Skeletal muscle tissue (tissue), 4 donors: ENCODE data around the gene ORM2. TPM values are rescaled to one million over a fixed set of nuclear protein-coding genes. Genes with fewer than 3 reads are reported as not detected.
"Not testable (repeated sequence)": the region's sequence is repeated elsewhere in the genome, so short reads cannot be mapped to it uniquely, and the experiment has no call there.

Experiments used
- H3K27ac ChIP-seq: one replicate; pipeline ENCODE4 v1.7.0; 2013; ENCODE audit warnings: mild to moderate bottlenecking, low read depth, low read length, inconsistent platforms
- H3K27me3 ChIP-seq, 3 donors: one replicate each; pipeline ENCODE4 v1.7.0; 2013; ENCODE audit warnings: low read length in 3 of 3; ENCODE audit not compliant: control insufficient read depth in 3 of 3, insufficient read depth in 3 of 3
- H3K36me3 ChIP-seq, 3 donors: one replicate each; pipeline ENCODE4 v1.7.0; 2013; ENCODE audit warnings: low read length in 3 of 3; ENCODE audit not compliant: control insufficient read depth in 3 of 3, insufficient read depth in 3 of 3
- H3K4me1 ChIP-seq, 3 donors: one replicate each; pipeline ENCODE4 v1.7.0; 2013; ENCODE audit warnings: low read length in 3 of 3, mild to moderate bottlenecking in 3 of 3; ENCODE audit not compliant: control insufficient read depth in 3 of 3, insufficient read depth in 3 of 3
- H3K4me3 ChIP-seq, 3 donors: one replicate each; pipeline ENCODE4 v1.7.0; 2013; ENCODE audit warnings: low read length in 3 of 3
- H3K9ac ChIP-seq, 3 donors: one replicate each; pipeline ENCODE4 v1.7.0; 2013; ENCODE audit warnings: low read length in 3 of 3, mild to moderate bottlenecking in 3 of 3, moderate library complexity in 2 of 3, low read depth in 1 of 3
- H3K9me3 ChIP-seq, 3 donors: one replicate each; pipeline ENCODE4 v1.7.0; 2013; ENCODE audit warnings: low read length in 3 of 3; ENCODE audit not compliant: control insufficient read depth in 3 of 3
- total RNA-seq: library from RNA; depleted of rRNA; stranded (reverse); fragments of >200 nt; gene quantifications from one replicate; pipeline ENCODE4 v1.2.3, GENCODE V29; 2014
- donor health status: Osteomylitis.

ORM2 gene
- total RNA-seq, 1 donor from 2014 or later: not detected

DNA sequence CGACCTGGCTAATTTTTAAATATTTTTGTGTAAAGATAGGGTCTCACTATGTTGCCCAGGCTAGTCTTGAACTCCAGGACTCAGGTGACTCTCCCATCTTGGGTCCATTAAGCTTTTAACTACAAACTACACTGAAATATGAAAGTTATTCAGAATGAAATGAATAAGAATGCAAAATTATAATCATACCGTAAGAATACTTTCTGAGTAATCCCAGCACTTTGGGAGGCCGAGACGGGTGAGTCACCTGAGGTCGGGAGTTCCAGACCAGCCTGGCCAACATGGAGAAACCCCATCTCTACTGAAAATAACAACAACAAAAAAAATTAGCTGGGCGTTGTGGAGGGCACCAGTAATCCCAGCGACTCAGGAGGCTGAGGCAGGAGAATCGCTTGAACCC, 7.9 kb upstream of the ORM2 start:
- Histone ChIP-seq H3K9me3 (no peaks in the 10 kb centered on the region), H3K4me3 (no peak overlapping the region), H3K9ac (no peak overlapping the region), H3K27ac (no peak overlapping the region), H3K36me3 (no peaks in the 10 kb centered on the region), H3K27me3 (peaks cover 0 to 7% (median 2%) of the 10 kb centered on the region in 3 donors), H3K4me1 (no peaks in the 10 kb centered on the region)

DNA sequence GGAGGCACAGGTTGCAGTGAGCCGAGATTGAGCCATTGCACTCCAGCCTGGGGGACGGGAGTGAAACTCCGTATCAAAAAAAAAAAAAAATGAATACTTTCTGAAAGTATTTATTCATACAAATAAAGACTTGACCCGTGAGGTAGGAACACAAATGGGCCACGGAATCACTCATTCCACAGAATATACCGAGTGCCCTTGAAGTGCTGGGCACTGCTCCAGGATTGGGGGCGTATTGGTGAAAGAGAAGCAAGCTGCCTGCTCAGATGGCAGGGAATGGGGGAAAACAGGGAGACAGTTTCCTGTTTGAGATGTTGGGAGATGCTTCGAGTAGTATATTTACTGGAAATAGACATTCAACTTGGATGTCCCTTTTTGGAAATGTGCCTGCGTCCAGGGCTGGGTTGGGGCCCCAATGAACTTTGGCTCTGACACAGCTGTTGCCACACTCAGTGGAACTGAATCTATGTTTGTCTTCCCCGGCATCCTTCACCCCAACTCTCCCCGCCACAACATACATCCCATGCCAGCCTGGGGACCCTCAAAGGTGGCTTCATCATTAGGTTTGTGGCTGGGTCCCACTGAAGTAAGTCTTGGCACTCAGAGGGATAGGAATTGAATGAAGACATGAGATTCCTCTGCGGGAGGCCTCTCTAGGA, 7.4 kb upstream of the ORM2 start:
- not testable (repeated sequence) for H3K36me3 ChIP-seq, H3K9me3 ChIP-seq, H3K4me3 ChIP-seq, H3K4me1 ChIP-seq, H3K9ac ChIP-seq, H3K27ac ChIP-seq, H3K27me3 ChIP-seq

DNA sequence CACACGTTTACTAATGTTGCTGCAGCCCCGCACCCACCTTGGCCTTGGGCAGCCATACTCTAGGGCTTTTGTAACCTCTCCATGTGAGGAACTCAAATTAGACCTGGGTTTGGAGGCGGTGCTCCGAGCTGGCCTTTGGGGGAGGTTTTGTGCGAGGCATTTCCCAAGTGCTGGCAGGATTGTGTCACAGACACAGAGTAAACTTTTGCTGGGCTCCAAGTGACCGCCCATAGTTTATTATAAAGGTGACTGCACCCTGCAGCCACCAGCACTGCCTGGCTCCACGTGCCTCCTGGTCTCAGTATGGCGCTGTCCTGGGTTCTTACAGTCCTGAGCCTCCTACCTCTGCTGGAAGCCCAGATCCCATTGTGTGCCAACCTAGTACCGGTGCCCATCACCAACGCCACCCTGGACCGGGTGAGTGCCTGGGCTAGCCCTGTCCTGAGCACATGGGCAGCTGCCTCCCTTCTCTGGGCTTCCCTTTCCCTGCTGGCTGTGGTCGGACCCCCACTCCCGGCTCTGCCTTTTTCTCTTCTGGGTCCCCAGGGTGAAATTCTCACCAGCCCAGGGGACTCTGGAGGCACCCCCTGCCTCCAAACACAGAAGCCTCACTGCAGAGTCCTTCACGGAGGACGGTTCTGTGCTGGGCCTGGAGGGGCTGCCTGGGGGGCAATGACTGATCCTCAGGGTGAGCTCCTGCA, 6.7 kb upstream of the ORM2 start, which contains the start of gene ORM1:
Gene ORM1 (plus strand): TSS at position 268 of the 701 bp plus-strand sequence. CDS start 36 bp downstream, at position 304.
- not testable (repeated sequence) for H3K9me3 ChIP-seq, H3K36me3 ChIP-seq, H3K9ac ChIP-seq, H3K4me3 ChIP-seq, H3K27ac ChIP-seq, H3K4me1 ChIP-seq
- H3K27me3 ChIP-seq: peaks cover 0 to 11% (median 2%) of the 10 kb centered on the region in 3 donors

DNA sequence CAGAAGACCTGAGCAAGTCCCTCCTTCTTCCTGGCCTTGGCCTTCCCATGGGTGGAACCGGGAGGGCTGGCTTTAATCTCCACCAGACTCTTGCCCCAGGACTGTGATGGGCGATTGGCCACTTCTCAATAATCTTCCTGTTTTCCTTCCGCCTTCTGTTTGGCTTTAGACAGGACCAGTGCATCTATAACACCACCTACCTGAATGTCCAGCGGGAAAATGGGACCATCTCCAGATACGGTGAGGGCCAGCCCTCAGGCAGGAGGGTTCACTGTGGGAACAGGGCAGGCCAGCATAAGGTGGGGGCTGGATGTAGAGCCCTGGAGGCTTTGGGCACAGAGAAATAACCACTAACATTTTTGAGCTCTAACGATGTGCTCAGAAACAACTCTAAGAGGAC, 5.8 kb upstream of the ORM2 start:
- H3K27ac ChIP-seq, H3K4me1 ChIP-seq, H3K9ac ChIP-seq, H3K9me3 ChIP-seq, H3K36me3 ChIP-seq, H3K4me3 ChIP-seq: not testable (repeated sequence)
- H3K27me3 ChIP-seq: peaks cover 0 to 16% (median 2%) of the 10 kb centered on the region in 3 donors

DNA sequence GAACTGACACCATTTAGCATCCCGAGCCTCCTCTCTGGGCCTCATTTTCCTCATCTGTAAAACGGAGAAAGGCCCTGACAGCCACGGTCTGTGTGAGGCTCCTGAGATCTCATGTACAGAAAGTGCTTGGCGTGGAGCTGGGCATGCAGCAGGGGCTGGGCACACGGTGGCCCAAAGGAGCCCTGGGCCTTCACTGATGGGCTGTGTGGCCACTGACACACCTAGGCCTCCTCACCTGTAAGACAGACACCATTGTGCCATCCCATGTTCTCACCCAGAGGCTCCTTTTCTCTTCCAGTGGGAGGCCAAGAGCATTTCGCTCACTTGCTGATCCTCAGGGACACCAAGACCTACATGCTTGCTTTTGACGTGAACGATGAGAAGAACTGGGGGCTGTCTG, 5.2 kb upstream of the ORM2 start:
- Histone ChIP-seq H3K27me3 (peaks cover 0 to 16% (median 0%) of the 10 kb centered on the region in 3 donors), H3K4me1 (no peaks in the 10 kb centered on the region), H3K9ac (no peak overlapping the region), H3K4me3 (no peak overlapping the region), H3K27ac (no peak overlapping the region), H3K9me3 (no peaks in the 10 kb centered on the region), H3K36me3 (no peaks in the 10 kb centered on the region)

DNA sequence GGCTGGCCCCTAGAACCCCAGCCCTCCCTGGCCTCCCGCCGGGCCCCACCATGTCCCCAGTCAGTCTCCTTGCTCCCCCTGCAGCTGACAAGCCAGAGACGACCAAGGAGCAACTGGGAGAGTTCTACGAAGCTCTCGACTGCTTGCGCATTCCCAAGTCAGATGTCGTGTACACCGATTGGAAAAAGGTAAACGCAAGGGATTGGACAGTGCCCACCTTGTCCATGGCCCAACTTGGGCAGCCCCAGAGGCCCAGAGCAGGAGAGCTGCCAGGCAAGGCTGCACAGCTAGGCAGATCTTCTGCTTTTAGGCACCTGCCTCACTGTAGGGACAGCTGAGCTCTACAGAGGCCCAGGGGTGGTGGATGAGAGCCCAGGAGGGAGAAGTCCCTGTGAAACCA, 4.7 kb upstream of the ORM2 start:
- not testable (repeated sequence) for H3K9me3 ChIP-seq, H3K9ac ChIP-seq, H3K36me3 ChIP-seq, H3K4me3 ChIP-seq, H3K4me1 ChIP-seq, H3K27ac ChIP-seq
- peaks cover 0 to 16% (median 0%) of the 10 kb centered on the region in 3 donors for H3K27me3 ChIP-seq

DNA sequence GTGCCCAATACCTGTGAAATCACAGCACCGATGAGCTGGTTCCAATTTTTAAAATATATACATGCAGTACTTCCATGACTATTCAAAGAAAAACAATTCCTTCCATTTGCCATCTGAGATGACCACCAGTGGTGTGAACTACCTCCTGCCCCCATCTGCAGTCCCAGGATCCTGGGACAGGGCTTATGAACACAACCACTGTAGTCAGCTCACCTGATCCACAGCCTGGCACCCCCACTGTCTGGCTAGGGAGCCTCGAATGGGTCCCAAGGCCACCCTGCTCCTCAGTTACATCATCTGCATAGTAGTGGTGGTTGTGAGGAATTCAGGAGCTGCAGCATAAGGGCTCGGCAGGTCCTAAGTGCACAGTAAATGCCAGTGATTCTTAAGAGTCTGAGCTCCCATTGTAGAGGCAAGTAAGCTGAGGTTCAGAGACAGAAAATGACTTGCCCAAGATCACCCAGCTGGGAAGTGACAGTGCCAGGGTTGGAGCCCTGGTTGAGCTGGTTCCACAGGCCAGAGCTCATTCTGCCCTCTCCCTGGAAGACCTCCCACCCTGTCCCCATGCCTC, 3.9 kb upstream of the ORM2 start:
- H3K27me3 ChIP-seq: peaks cover 0 to 16% (median 0%) of the 10 kb centered on the region in 3 donors
- not testable (repeated sequence) for H3K9me3 ChIP-seq, H3K4me1 ChIP-seq, H3K4me3 ChIP-seq, H3K27ac ChIP-seq, H3K9ac ChIP-seq, H3K36me3 ChIP-seq

DNA sequence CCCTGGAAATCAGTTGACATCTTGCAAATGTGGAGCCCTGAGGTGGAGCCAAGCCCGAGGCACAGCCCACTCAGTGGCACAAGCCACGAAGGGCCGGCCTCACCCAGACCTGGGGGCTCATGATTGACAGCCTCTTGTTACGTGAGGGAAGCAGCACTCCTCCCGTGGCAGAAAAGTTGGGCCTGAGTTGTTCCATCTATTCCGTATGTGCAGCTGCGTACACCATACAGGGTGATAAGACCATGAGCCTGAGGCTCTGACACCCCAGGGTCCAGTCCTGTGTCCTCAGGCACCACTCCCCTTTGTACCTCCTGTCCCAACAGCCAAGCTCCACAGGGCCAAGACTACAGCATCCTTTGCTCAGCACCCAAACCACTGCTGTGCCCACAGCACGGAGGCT, 1.9 kb upstream of the ORM2 start:
- Histone ChIP-seq H3K36me3 (no peaks in the 10 kb centered on the region), H3K27me3 (peaks cover 0 to 16% (median 0%) of the 10 kb centered on the region in 3 donors), H3K27ac (no peak overlapping the region), H3K4me1 (no peaks in the 10 kb centered on the region), H3K9ac (no peak overlapping the region), H3K9me3 (no peaks in the 10 kb centered on the region), H3K4me3 (no peak overlapping the region)

DNA sequence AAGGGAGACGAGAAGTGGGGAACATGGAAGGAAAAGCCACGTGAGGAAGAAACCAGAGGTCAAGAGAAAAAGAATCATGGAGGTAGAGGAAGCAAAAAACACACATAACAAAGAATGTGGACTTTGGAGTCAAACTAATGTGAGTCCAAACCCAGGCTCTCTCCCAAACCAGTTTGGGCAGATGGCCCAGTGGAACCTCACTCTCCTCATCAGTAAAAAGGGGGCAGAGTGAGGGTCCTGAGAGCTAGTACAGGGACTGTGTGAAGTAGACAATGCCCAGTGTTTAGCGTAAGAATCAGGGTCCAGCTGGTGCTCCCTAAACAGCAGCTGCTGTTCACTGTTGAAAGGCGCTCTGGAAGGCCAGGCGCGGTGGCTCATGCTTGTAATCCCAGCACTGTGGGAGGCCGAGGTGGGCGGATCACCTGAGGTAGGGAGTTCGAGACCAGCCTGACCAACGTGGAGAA, 1.3 kb upstream of the ORM2 start:
- H3K27ac ChIP-seq, H3K36me3 ChIP-seq, H3K9me3 ChIP-seq, H3K4me3 ChIP-seq, H3K9ac ChIP-seq, H3K4me1 ChIP-seq: not testable (repeated sequence)
- H3K27me3 ChIP-seq: peaks cover 0 to 16% (median 0%) of the 10 kb centered on the region in 3 donors

DNA sequence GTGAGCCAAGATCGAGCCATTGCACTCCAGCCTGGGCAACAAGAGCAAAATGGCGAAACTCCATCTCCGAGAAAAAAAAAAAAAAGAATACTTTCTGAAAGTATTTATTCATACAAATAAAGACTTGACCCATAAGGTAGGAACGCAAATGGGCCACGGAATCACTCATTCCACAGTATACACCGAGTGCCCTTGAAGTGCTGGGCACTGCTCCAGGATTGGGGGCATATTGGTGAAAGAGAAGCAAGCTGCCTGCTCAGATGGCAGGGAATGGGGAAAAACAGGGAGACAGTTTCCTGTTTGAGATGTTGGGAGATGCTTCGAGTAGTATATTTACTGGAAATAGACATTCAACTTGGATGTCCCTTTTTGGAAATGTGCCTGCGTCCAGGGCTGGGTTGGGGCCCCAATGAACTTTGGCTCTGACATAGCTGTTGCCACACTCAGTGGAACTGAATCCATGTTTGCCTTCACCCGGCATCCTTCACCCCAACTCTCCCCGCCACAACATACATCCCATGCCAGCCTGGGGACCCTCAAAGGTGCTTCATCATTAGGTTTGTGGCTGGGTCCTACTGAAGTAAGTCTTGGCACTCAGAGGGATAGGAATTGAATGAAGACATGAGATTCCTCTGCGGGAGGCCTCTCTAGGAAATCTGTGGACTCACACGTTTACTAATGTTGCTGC, 588 bp upstream of the ORM2 start:
- not testable (repeated sequence) for H3K36me3 ChIP-seq, H3K27ac ChIP-seq, H3K9ac ChIP-seq, H3K4me1 ChIP-seq, H3K9me3 ChIP-seq, H3K4me3 ChIP-seq
- peaks cover 0 to 13% (median 0%) of the 10 kb centered on the region in 3 donors for H3K27me3 ChIP-seq
